Erythroblast (primary cell): Measurements from ENCODE around the gene RELN.

Source experiments
- GATA1 ChIP-seq: IDR thresholded peaks from 2 replicates; pipeline ENCODE4 v1.6.1; 2011; ENCODE audit warnings: low read depth, mild to moderate bottlenecking, control low read depth, low read length, moderate library complexity
- POLR2A ChIP-seq: IDR thresholded peaks from 2 replicates; pipeline ENCODE4 v1.6.1; 2011; ENCODE audit warnings: mild to moderate bottlenecking, low read length

DNA sequence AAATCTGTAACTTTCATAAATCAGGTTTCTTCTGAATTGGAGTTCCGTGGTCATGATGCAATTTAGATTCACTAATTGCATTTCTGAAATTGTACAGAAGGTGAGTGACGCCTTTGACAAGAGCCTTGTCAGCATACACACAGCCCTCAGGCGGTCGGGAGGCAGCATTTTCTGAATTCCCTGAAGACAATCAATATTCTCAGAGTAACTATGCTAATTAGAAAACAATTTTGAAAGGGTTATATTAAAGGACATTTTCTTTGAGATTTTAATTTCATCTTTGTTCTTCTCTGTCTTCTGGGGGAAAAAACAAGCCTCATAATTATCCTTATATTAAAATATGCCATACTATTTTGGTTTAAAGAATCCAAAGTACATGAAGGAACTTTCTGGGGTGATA lies 488.3 kb downstream of the RELN start:
- TF ChIP-seq POLR2A (no peak), GATA1 (no peak)
